ENCODE results near the gene STH.

DNA sequence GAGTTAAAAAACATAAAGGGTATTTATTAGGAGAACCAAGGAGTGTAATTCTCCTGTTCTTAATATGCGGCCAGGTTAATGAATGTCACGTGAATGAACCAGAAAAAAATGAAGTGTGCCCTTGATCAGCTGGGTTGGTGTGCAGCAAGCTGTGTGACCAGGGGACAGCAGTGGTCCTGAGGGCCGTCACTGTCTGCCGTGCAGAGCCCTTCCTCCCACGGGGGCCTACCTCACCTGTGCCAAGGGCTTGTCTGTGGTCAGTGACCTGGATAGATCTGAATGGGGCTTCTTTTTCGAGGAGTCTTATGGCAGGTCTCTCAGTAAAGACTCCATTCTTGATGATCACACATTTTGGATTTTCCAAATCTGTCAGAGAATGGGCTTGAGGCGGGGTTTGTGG lies 17.7 kb upstream of the STH start:
- TF ChIP-seq ZFP3 (CRISPR knock-in tag; IDR thresholded peaks at IDR 0.05) = no peak
- TF ChIP-seq ZNF565 (CRISPR knock-in tag; conservative IDR thresholded peaks at IDR 0.05; ENCODE audit: low read depth) = no peak
- TF ChIP-seq ARNTL (CRISPR knock-in tag; IDR thresholded peaks at IDR 0.05; ENCODE audit: borderline replicate concordance, low read depth) = no peak
- no peak for TF ChIP-seq SNAI2 (CRISPR knock-in tag; IDR thresholded peaks at IDR 0.05)
